Nucleus accumbens (tissue), 56 donors: Measurements from ENCODE around the gene PLPP3.
"Not testable (repeated sequence)": the region's sequence is repeated elsewhere in the genome, so short reads cannot be mapped to it uniquely, and the experiment has no call there.

Experiments used
- DNase-seq, 56 donors: peaks; one replicate each; lab custom pipeline; 2025; lab: John Stamatoyannopoulos, UW

The PLPP3 gene

GRCh38 chr1:56578963-56579875, at the start of gene PLPP3:
PLPP3 (minus strand) TSS chr1:56579563; CDS start chr1:56579016, 547 bp downstream.
- DNase-seq: peak in 53 of 56 donors; percentile 31 to 88 (median 70)

DNA sequence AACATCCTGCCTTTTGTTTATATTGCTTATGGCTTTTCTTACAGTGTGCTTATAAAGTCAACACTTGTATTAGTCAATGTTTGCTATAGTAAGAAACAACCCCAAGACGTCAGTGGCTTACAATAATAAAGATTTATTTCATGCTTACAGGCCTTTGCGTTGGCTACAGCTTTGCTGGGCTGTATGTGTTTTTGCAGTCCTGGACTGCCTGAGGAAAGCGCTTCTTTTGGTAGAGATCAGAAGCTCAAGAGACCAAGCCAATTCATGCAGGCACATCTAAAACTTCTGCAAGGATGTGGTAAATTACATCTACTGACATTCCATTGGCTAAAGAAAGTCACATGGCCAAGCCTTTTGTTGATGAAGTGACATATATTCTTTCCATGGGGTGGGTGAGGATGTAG, 48.3 kb upstream of the PLPP3 start:
- no peak for DNase-seq

DNA sequence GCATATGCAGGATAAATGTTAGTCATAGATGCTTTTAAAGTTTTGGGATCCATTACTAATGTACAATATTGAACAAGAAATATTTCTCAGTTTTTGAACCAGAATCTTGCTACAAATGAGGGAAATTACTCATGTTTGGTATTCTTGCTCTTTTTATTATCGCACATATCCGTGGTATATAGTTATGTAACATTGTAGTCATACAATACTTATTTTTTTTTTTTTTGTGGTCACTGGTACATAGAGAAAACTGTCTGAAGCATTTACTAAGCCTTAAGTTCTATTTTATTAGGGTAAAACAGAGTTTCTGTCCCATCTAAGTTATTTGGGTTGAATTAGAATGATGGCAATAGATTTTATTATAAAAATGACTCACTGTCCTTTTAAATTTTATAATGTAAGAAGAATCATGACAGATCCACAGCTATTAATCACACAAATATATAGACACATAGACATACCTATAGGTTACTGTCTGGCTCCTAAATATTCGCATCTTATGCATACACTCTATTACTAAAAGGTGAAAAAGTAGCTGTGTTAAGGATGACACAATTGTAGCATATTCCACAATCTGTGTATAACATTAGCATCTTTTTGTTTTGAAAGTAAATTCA, 47.8 kb upstream of the PLPP3 start:
- DNase-seq: no peak

GRCh38 chr1:56626546-56626945, 47.2 kb upstream of the PLPP3 start:
- no peak for DNase-seq

GRCh38 chr1:56625819-56626440, 46.6 kb upstream of the PLPP3 start:
- no peak for DNase-seq

DNA sequence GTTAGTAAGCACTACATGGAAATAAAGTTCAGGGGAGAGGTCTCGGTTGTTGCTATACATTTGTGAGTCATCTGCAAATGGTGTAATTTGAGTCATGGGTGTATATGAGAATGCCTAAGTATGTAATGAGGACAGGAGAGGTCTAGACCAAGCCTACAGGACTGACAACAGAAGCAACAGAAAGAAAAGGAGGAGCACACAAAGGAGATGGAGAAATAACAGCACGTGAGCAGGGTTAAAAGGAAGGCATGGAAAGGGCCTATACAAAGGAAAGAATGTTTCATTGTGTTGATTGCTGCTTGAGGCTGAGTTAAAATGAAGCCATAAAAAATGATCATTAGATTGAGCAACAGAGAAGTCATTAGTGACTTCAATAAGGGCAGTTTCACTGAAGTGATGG, 37.8 kb upstream of the PLPP3 start:
- no peak for DNase-seq

DNA sequence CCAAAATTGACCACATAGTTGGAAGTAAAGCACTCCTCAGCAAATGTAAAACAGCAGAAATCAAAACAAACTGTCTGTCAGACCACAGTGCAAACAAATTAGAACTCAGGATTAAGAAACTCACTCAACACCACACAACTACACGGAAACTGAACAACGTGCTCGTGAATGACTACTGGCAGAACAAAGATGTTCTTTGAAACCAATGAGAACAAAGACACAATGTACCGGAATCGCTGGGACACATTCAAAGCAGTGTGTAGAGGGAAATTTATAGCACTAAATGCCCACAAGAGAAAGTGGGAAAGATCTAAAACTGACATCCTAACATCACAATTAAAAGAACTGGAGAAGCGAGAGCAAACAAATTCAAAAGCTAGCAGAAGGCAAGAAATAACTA, 31.4 kb upstream of the PLPP3 start:
- DNase-seq: not testable (repeated sequence)

- not testable (repeated sequence) for DNase-seq
Measured at GRCh38 chr1:56610097-56610496, 30.7 kb upstream of the PLPP3 start.

DNA sequence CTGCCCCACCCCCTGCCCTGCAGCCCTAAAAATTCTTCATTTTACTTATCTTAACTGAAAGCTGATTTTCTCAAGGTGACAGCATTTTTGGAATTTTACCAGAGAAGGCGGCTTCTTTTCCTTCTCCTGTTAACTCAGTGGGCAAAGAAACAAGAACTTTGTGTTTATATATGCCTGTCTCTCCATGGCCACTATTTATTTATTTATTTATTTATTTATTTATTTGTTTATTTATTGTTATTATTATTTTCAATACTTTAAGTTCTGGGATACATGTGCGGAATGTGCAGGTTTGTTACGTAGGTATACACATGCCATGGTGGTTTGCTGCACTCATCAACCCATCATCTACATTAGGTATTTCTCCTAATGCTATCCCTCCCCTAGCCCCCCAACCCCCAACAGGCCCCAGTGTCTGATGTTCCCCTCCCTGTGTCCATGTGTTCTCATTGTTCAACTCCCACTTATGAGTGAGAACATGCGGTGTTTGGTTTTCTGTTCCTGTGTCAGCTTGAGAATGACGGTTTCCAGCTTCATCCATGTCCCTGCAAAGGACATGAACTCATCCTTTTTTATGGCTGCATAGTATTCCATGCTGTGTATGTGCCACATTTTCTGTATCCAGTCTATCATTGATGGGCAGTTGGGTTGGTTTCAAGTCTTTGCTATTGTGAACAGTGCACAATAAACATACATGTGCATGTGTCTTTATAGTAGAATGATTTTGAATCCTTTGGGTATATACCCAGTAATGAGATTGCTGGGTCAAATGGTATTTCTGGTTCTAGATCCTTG, 16.2 kb upstream of the PLPP3 start:
- not testable (repeated sequence) for DNase-seq

GRCh38 chr1:56591909-56592308, 12.5 kb upstream of the PLPP3 start:
- DNase-seq: no peak

- no peak for DNase-seq
Measured at GRCh38 chr1:56590520-56591011, 11.2 kb upstream of the PLPP3 start.

DNA sequence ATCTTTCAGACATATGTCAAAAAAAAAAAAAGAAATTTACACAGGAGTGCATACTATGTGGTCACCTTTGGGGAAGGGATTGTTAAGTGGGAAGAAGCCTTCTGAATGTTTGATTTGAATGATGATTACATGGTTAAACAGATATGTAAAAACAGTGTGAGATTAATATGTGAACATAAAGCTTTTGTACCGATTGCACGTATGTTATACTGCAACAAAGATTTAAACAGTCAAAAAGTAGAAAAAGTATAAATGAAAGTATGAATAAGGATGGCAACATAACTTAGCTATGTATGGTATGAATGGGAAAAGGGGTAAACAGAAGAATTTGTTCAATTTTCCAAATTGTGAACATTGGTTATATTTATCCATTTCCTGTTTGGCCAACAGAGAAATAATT, 10.0 kb upstream of the PLPP3 start:
- DNase-seq: no peak

DNA sequence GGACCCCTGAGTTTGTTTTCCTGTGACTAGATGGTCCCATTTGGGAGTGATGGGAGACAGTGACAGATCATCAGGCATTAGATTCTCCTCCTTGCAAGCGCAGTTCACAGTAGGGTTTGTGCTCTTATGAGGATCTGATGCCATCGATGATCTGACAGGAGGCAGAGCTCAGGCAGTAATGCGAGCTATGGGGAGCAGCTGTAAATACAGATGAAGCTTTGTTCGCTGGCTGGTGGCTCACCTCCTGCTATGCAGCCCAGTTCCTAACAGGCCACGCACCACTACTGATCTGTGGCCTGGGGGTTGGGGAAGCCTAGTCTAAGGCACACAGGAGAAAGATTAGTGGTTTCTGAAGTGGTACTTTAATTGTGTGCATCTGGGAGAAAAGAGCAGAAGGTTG, 7.1 kb upstream of the PLPP3 start:
- DNase-seq: no peak

GRCh38 chr1:56585985-56586384, 6.6 kb upstream of the PLPP3 start:
- DNase-seq: no peak

- DNase-seq: peak in 9 of 56 donors; percentile 5 to 38 (median 18)
Measured at GRCh38 chr1:56584910-56585528, 5.7 kb upstream of the PLPP3 start.

DNA sequence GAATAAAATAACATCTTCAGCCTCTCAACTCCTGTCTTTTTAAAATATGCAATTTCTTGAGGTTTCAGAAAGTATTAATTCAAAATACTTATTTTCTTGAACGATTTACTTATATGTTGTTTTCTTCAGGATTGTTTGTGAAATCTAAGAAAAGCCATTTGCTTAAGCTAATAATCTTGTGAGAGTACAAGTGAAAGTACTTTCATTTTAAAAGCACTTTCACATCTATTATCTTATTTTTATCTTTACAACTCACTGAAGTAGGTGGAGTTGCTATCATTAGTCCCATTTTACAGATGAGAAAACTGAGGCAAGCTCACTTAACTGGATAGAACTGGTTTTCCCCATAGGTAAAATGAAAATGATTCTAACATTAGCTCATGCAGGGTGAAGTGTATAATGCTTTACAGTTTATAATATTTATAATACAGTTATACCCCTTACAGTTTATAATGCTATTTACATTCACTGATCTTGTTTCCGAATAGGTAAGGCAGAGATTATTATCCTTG, 4.7 kb upstream of the PLPP3 start:
- no peak for DNase-seq

- no peak for DNase-seq
Measured at GRCh38 chr1:56580771-56581170, 1.4 kb upstream of the PLPP3 start.

- DNase-seq: peak in 34 of 56 donors; percentile 13 to 77 (median 50)
Measured at GRCh38 chr1:56578138-56578962, 1.0 kb downstream of the PLPP3 start.
